ENCODE results near the gene CISD3.

GRCh38 chr17:38721802-38722201, 8.3 kb upstream of the CISD3 start:
- TF ChIP-seq MYNN (tag by site-specific recombination; IDR thresholded peaks at IDR 0.05; ENCODE audit: borderline replicate concordance), result no peak
- no peak for TF ChIP-seq ZNF416 (tag by site-specific recombination; IDR thresholded peaks at IDR 0.05)
- TF ChIP-seq, protein P1, sequence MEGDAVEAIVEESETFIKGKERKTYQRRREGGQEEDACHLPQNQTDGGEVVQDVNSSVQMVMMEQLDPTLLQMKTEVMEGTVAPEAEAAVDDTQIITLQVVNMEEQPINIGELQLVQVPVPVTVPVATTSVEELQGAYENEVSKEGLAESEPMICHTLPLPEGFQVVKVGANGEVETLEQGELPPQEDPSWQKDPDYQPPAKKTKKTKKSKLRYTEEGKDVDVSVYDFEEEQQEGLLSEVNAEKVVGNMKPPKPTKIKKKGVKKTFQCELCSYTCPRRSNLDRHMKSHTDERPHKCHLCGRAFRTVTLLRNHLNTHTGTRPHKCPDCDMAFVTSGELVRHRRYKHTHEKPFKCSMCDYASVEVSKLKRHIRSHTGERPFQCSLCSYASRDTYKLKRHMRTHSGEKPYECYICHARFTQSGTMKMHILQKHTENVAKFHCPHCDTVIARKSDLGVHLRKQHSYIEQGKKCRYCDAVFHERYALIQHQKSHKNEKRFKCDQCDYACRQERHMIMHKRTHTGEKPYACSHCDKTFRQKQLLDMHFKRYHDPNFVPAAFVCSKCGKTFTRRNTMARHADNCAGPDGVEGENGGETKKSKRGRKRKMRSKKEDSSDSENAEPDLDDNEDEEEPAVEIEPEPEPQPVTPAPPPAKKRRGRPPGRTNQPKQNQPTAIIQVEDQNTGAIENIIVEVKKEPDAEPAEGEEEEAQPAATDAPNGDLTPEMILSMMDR (tag by site-specific recombination; IDR thresholded peaks at IDR 0.05), result no peak
- TF ChIP-seq GLI4 (tag by site-specific recombination; IDR thresholded peaks at IDR 0.05), result no peak
- TF ChIP-seq ZNF423 (tag by site-specific recombination; IDR thresholded peaks at IDR 0.05), result no peak
- TF ChIP-seq, protein P2, sequence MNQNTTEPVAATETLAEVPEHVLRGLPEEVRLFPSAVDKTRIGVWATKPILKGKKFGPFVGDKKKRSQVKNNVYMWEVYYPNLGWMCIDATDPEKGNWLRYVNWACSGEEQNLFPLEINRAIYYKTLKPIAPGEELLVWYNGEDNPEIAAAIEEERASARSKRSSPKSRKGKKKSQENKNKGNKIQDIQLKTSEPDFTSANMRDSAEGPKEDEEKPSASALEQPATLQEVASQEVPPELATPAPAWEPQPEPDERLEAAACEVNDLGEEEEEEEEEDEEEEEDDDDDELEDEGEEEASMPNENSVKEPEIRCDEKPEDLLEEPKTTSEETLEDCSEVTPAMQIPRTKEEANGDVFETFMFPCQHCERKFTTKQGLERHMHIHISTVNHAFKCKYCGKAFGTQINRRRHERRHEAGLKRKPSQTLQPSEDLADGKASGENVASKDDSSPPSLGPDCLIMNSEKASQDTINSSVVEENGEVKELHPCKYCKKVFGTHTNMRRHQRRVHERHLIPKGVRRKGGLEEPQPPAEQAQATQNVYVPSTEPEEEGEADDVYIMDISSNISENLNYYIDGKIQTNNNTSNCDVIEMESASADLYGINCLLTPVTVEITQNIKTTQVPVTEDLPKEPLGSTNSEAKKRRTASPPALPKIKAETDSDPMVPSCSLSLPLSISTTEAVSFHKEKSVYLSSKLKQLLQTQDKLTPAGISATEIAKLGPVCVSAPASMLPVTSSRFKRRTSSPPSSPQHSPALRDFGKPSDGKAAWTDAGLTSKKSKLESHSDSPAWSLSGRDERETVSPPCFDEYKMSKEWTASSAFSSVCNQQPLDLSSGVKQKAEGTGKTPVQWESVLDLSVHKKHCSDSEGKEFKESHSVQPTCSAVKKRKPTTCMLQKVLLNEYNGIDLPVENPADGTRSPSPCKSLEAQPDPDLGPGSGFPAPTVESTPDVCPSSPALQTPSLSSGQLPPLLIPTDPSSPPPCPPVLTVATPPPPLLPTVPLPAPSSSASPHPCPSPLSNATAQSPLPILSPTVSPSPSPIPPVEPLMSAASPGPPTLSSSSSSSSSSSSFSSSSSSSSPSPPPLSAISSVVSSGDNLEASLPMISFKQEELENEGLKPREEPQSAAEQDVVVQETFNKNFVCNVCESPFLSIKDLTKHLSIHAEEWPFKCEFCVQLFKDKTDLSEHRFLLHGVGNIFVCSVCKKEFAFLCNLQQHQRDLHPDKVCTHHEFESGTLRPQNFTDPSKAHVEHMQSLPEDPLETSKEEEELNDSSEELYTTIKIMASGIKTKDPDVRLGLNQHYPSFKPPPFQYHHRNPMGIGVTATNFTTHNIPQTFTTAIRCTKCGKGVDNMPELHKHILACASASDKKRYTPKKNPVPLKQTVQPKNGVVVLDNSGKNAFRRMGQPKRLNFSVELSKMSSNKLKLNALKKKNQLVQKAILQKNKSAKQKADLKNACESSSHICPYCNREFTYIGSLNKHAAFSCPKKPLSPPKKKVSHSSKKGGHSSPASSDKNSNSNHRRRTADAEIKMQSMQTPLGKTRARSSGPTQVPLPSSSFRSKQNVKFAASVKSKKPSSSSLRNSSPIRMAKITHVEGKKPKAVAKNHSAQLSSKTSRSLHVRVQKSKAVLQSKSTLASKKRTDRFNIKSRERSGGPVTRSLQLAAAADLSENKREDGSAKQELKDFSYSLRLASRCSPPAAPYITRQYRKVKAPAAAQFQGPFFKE (tag by site-specific recombination; IDR thresholded peaks at IDR 0.05; ENCODE audit: borderline replicate concordance), result no peak
- TF ChIP-seq ZNF302 (tag by site-specific recombination; IDR thresholded peaks at IDR 0.05; ENCODE audit: low read depth), result no peak
- TF ChIP-seq YY2 (tag by site-specific recombination; IDR thresholded peaks at IDR 0.05), result no peak
- TF ChIP-seq ZNF701 (tag by site-specific recombination; IDR thresholded peaks at IDR 0.05), result no peak
- no peak for TF ChIP-seq ZNF175 (tag by site-specific recombination; IDR thresholded peaks at IDR 0.05)
- TF ChIP-seq ZNF670 (tag by site-specific recombination; IDR thresholded peaks at IDR 0.05; ENCODE audit: low read depth), result no peak
- TF ChIP-seq, protein P3, sequence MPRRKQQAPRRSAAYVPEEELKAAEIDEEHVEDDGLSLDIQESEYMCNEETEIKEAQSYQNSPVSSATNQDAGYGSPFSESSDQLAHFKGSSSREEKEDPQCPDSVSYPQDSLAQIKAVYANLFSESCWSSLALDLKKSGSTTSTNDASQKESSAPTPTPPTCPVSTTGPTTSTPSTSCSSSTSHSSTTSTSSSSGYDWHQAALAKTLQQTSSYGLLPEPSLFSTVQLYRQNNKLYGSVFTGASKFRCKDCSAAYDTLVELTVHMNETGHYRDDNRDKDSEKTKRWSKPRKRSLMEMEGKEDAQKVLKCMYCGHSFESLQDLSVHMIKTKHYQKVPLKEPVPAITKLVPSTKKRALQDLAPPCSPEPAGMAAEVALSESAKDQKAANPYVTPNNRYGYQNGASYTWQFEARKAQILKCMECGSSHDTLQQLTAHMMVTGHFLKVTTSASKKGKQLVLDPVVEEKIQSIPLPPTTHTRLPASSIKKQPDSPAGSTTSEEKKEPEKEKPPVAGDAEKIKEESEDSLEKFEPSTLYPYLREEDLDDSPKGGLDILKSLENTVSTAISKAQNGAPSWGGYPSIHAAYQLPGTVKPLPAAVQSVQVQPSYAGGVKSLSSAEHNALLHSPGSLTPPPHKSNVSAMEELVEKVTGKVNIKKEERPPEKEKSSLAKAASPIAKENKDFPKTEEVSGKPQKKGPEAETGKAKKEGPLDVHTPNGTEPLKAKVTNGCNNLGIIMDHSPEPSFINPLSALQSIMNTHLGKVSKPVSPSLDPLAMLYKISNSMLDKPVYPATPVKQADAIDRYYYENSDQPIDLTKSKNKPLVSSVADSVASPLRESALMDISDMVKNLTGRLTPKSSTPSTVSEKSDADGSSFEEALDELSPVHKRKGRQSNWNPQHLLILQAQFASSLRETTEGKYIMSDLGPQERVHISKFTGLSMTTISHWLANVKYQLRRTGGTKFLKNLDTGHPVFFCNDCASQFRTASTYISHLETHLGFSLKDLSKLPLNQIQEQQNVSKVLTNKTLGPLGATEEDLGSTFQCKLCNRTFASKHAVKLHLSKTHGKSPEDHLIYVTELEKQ (tag by site-specific recombination; IDR thresholded peaks at IDR 0.05; ENCODE audit: borderline replicate concordance), result no peak
- no peak for TF ChIP-seq ZNF23 (tag by site-specific recombination; IDR thresholded peaks at IDR 0.05; ENCODE audit: borderline replicate concordance)
- no peak for TF ChIP-seq ZNF221 (tag by site-specific recombination; IDR thresholded peaks at IDR 0.05; ENCODE audit: borderline replicate concordance)

All from HEK293 (cell line).